Sigmoid colon (tissue), 7 donors: Measurements from ENCODE around the gene CASP1. TPM values are rescaled to one million over a fixed set of nuclear protein-coding genes. Genes with fewer than 3 reads are reported as not detected.
A peak's percentile ranks its signal among the peaks of the same experiment; 100 is the strongest.
"Not testable (repeated sequence)": the region's sequence is repeated elsewhere in the genome, so short reads cannot be mapped to it uniquely, and the experiment has no call there.

ENCODE experiments used
- DNase-seq: peaks from one replicate; pipeline ENCODE4 v3.0.0-alpha.2; 2019
- H3K27ac ChIP-seq, 4 donors: fragments of 200-600 bp; sonication (generic); one replicate each; pipeline ENCODE4 v1.5.1; 2016 to 2019; ENCODE audit warnings: mild to moderate bottlenecking in 1 of 4
- H3K27me3 ChIP-seq, 3 donors: fragments of 200-600 bp; sonication (generic); one replicate each; pipeline ENCODE4 v1.5.1; 2019; ENCODE audit warnings: mild to moderate bottlenecking in 1 of 3
- H3K36me3 ChIP-seq, 4 donors: fragments of 200-600 bp; sonication (generic); one replicate each; pipeline ENCODE4 v1.5.1; 2016 to 2019
- H3K4me1 ChIP-seq, 4 donors: fragments of 200-600 bp; sonication (generic); one replicate each; pipeline ENCODE4 v1.5.1; 2017 to 2019
- H3K4me3 ChIP-seq, 4 donors: fragments of 200-600 bp; sonication (generic); one replicate each; pipeline ENCODE4 v1.5.1; 2017 to 2019; ENCODE audit warnings: mild to moderate bottlenecking in 2 of 4, moderate library complexity in 1 of 4
- H3K9me3 ChIP-seq, 4 donors: fragments of 200-600 bp in 3 of 4; sonication (generic) in 3 of 4; one replicate each; pipeline versions ENCODE4 v1.5.1 to v1.6.1; 2013 to 2019
- CTCF ChIP-seq, 4 experiments: fragments of 450-650 bp in 3 of 4; fragments of 200-600 bp in 1 of 4; IDR thresholded peaks; one replicate each; pipeline ENCODE4 v1.5.1; 2016 to 2019; ENCODE audit warnings: antibody characterized with exemption in 4 of 4, mild to moderate bottlenecking in 3 of 4, moderate library complexity in 2 of 4
- EP300 ChIP-seq, 4 donors: sonication (generic); formaldehyde crosslinking; IDR thresholded peaks; one replicate each; pipeline ENCODE4 v1.6.1; 2017; ENCODE audit warnings: antibody characterized with exemption in 4 of 4
- POLR2A ChIP-seq, 2 donors: fragments of 450-650 bp; IDR thresholded peaks; one replicate each; pipeline ENCODE4 v1.6.1; 2016; ENCODE audit warnings: antibody characterized with exemption in 2 of 2, mild to moderate bottlenecking in 2 of 2, moderate library complexity in 2 of 2
- POLR2AphosphoS5 ChIP-seq, 4 donors: sonication (generic); formaldehyde crosslinking; IDR thresholded peaks; one replicate each; pipeline ENCODE4 v1.6.1; 2017; ENCODE audit warnings: antibody characterized with exemption in 4 of 4
- WGBS, 2 donors: extraction: QIAGEN DNeasy Blood & Tissue Kit; methylation state at CpG; one replicate each; pipeline ENCODE4 v1.1.7; 2013; 5-methylcytosine and 5-hydroxymethylcytosine counted together
- intact Hi-C: fragments of 100-400 bp; cut with DNase I; formaldehyde crosslinking; loops from one replicate; pipeline ENCODE4 v1.15.1; 2023
- polyA plus RNA-seq, 3 donors: library from polyadenylated mRNA; stranded (reverse); fragments of 200-250 nt; gene quantifications; one replicate each; pipeline ENCODE4 v1.2.3, GENCODE V29; 2013
- total RNA-seq, 4 donors: library from RNA; depleted of rRNA; stranded (reverse); fragments of >200 nt; gene quantifications; one replicate each; pipeline ENCODE4 v1.1.0, GENCODE V29; 2016
- donor health status: healthy with polysubstance abuse.
- donor health status: Bipolar disorder and iron deficiency.
- donor health status: healthy.

CASP1 gene
- total and polyA plus RNA-seq, 7 donors = 8.3 to 192 (median 14.3) TPM

GRCh38 chr11:105049481-105049880 is 14.5 kb upstream of the CASP1 start:
- H3K9me3 ChIP-seq = no peaks in the 10 kb centered on the region
- WGBS, 2 donors = 91 to 98% methylated on average over 1 of the region's 1 CpG
- DNase-seq = no peak
- H3K4me1 ChIP-seq = peaks cover 0 to 23% (median 9%) of the 10 kb centered on the region in 4 donors
- peak overlapping the region in 1 of 4 donors; percentile 0 for H3K27ac ChIP-seq
- intact Hi-C loops = no loop called here
- H3K36me3 ChIP-seq = no peaks in the 10 kb centered on the region
- TF ChIP-seq POLR2AphosphoS5 (IDR thresholded peaks at IDR 0.05) (no peak), CTCF (IDR thresholded peaks at IDR 0.05) (no peak), POLR2A (IDR thresholded peaks at IDR 0.05) (no peak), EP300 (IDR thresholded peaks at IDR 0.05) (no peak)
- no peak overlapping the region for H3K4me3 ChIP-seq
- H3K27me3 ChIP-seq = no peaks in the 10 kb centered on the region

GRCh38 chr11:105046898-105047579 is 12.1 kb upstream of the CASP1 start:
- Histone ChIP-seq H3K4me3 (no peak overlapping the region), H3K4me1 (peaks cover 0 to 23% (median 9%) of the 10 kb centered on the region in 4 donors), H3K36me3 (no peaks in the 10 kb centered on the region), H3K9me3 (no peaks in the 10 kb centered on the region), H3K27ac (peak overlapping the region in 3 of 4 donors; percentile 17 to 71 (median 55)), H3K27me3 (no peaks in the 10 kb centered on the region)
- 61 to 66% methylated on average over 8 of the region's 8 CpGs for WGBS, 2 donors
- no peak for TF ChIP-seq CTCF (IDR thresholded peaks at IDR 0.05)
- TF ChIP-seq EP300 (IDR thresholded peaks at IDR 0.05) = peak in 2 of 4 donors; percentile 20 to 83
- TF ChIP-seq POLR2A (IDR thresholded peaks at IDR 0.05) = no peak
- TF ChIP-seq POLR2AphosphoS5 (IDR thresholded peaks at IDR 0.05) = peak; percentile 38 to 89 (median 56)
- intact Hi-C loops = no loop called here
- peak; percentile 74 for DNase-seq

- TF ChIP-seq POLR2A (IDR thresholded peaks at IDR 0.05) (no peak), CTCF (IDR thresholded peaks at IDR 0.05) (no peak), EP300 (IDR thresholded peaks at IDR 0.05) (no peak), POLR2AphosphoS5 (IDR thresholded peaks at IDR 0.05) (no peak)
- WGBS, 2 donors = 79 to 91% methylated on average over 5 of the region's 5 CpGs
- Histone ChIP-seq H3K9me3 (no peaks in the 10 kb centered on the region), H3K36me3 (no peaks in the 10 kb centered on the region), H3K4me1 (peaks cover 0 to 23% (median 9%) of the 10 kb centered on the region in 4 donors), H3K27me3 (no peaks in the 10 kb centered on the region), H3K27ac (peak overlapping the region in 3 of 4 donors; percentile 48 to 68 (median 50)), H3K4me3 (peak overlapping the region in 1 of 4 donors; percentile 36)
- intact Hi-C loops = no loop called here
- no peak for DNase-seq
These were observed 10.8 kb upstream of the CASP1 start for GRCh38 chr11:105045676-105046296.

- Histone ChIP-seq H3K4me3 (peak within 1 kb of the TSS in 3 of 4 donors; percentile 31 to 36 (median 36)), H3K27ac (peak within 1 kb of the TSS; percentile 31 to 68 (median 49)), H3K4me1 (peaks cover 0 to 23% (median 9%) of the 10 kb centered on the region in 4 donors)
- H3K36me3 ChIP-seq, intact Hi-C loops, H3K9me3 ChIP-seq, H3K27me3 ChIP-seq: not testable (repeated sequence)
- peak; percentile 70 for DNase-seq
- peak in 3 of 4 donors; percentile 23 to 67 (median 24) for TF ChIP-seq POLR2AphosphoS5 (IDR thresholded peaks at IDR 0.05)
- WGBS, 2 donors = 4 to 7% methylated on average over 5 of the region's 5 CpGs
These were observed 9.9 kb upstream of the CASP1 start, which contains the start of gene CARD16 for GRCh38 chr11:105044557-105045524. Gene CARD16 (minus strand): TSS chr11:105045335. CDS start chr11:105045297, 38 bp downstream.
